D721Med (cell line): Measurements from ENCODE around the gene C20orf173.
"Not testable (repeated sequence)": the region's sequence is repeated elsewhere in the genome, so short reads cannot be mapped to it uniquely, and the experiment has no call there.

Experiments
- DNase-seq: peaks from one replicate; pipeline ENCODE4 v3.0.0; 2011; ENCODE audit warnings: low spot score; ENCODE audit not compliant: insufficient read length
- FAIRE-seq: peaks from 2 replicates; lab custom pipeline; 2011; peaks lifted over from hg19 to GRCh38; lab: Jason Lieb, UNC
- CTCF ChIP-seq: IDR thresholded peaks from 2 replicates; pipeline ENCODE4 v1.5.1; 2012; ENCODE audit warnings: mild to moderate bottlenecking, control low read depth; ENCODE audit not compliant: insufficient read depth; ENCODE audit errors: missing control alignments

The C20orf173 gene

GRCh38 chr20:35560105-35560511 is 30.7 kb upstream of the C20orf173 start:
- TF ChIP-seq CTCF, result no peak
- DNase-seq (no peak), FAIRE-seq (no peak)

- TF ChIP-seq CTCF, result no peak
- FAIRE-seq (no peak), DNase-seq (peak; percentile 3)
Measured at GRCh38 chr20:35559042-35559693, 29.7 kb upstream of the C20orf173 start.

- TF ChIP-seq CTCF, result no peak
- FAIRE-seq (no peak), DNase-seq (no peak)
Measured at GRCh38 chr20:35558451-35558850, 29.0 kb upstream of the C20orf173 start.

GRCh38 chr20:35556871-35557270 is 27.4 kb upstream of the C20orf173 start:
- peak; percentile 7 for DNase-seq
- FAIRE-seq, result no peak
- no peak for TF ChIP-seq CTCF

GRCh38 chr20:35555951-35556645 is 26.6 kb upstream of the C20orf173 start:
- FAIRE-seq, result no peak
- no peak for TF ChIP-seq CTCF

GRCh38 chr20:35555461-35555860 is 26.0 kb upstream of the C20orf173 start:
- peak; percentile 34 for DNase-seq
- not testable (repeated sequence) for FAIRE-seq

More at GRCh38 chr20:35555951-35556645, 26.6 kb upstream of the C20orf173 start:
- peak; percentile 8 for DNase-seq

GRCh38 chr20:35552914-35553313 is 23.5 kb upstream of the C20orf173 start:
- DNase-seq (no peak), FAIRE-seq (no peak)
- TF ChIP-seq CTCF, result no peak
